Liver (tissue), 2 donors: ENCODE measurements around the gene UAP1.

Experiments used
- CTCF ChIP-seq: fragments of 150-350 bp; IDR thresholded peaks from 2 replicates; pipeline ENCODE4 v1.5.1; 2017; ENCODE audit warnings: improper control_type of control experiment, low read depth, low read length; ENCODE audit not compliant: missing input control
- REST ChIP-seq: IDR thresholded peaks from 2 replicates; pipeline ENCODE4 v1.6.1; 2016; ENCODE audit warnings: antibody characterized with exemption, mild to moderate bottlenecking
- donor health status: healthy.

GRCh38 chr1:162612606-162613400 lies 51.3 kb downstream of the UAP1 start:
- TF ChIP-seq REST: peak; percentile 62
- TF ChIP-seq CTCF: no peak
